ENCODE results near the gene KIR3DL3. TPM values are rescaled to one million over a fixed set of nuclear protein-coding genes. Genes with fewer than 3 reads are reported as not detected.
"Not testable (repeated sequence)": the region's sequence is repeated elsewhere in the genome, so short reads cannot be mapped to it uniquely, and the experiment has no call there.

The KIR3DL3 gene
- total and polyA plus RNA-seq, 3 donors from 2014 or later, result 0.18 TPM; not detected in 2

- no peak for DNase-seq
- Histone ChIP-seq H3K36me3 (ENCODE audit: low read depth, missing control alignments) (no peaks in the 10 kb centered on the region), H3K4me1 (no peaks in the 10 kb centered on the region), H3K27me3 (no peaks in the 10 kb centered on the region), H3K9me3 (no peaks in the 10 kb centered on the region), H3K4me3 (no peak overlapping the region), H3K27ac (no peak overlapping the region)
- TF ChIP-seq POLR2A (IDR thresholded peaks at IDR 0.05) (no peak), CTCF (IDR thresholded peaks at IDR 0.05) (no peak)
- WGBS, 2 donors, result 67 to 85% methylated on average over 3 to 11 of the region's 18 CpGs
- intact Hi-C loops (cut with DNase I; ENCODE audit: low total_unique reads), result no loop called here
Measured at GRCh38 chr19:54709212-54709948, 14.9 kb upstream of the KIR3DL3 start.

- H3K4me1 ChIP-seq; H3K27ac ChIP-seq; H3K9me3 ChIP-seq; H3K36me3 ChIP-seq (ENCODE audit: low read depth, missing control alignments); H3K27me3 ChIP-seq; intact Hi-C loops (cut with DNase I; ENCODE audit: low total_unique reads); H3K4me3 ChIP-seq; DNase-seq: not testable (repeated sequence)
- 69 to 79% methylated on average over 5 to 11 of the region's 13 CpGs for WGBS, 2 donors
Measured at GRCh38 chr19:54709956-54710355, 14.3 kb upstream of the KIR3DL3 start.

GRCh38 chr19:54724644-54725043, 402 bp downstream of the KIR3DL3 start:
- no peak overlapping the region for H3K4me3 ChIP-seq
- TF ChIP-seq POLR2A (IDR thresholded peaks at IDR 0.05), result no peak
- TF ChIP-seq CTCF (IDR thresholded peaks at IDR 0.05), result no peak
- intact Hi-C loops (cut with DNase I; ENCODE audit: low total_unique reads), result no loop called here
- no peaks in the 10 kb centered on the region for H3K27me3 ChIP-seq
- DNase-seq, result no peak
- H3K27ac ChIP-seq, result no peak overlapping the region
- H3K4me1 ChIP-seq, result no peaks in the 10 kb centered on the region
- 75 to 77% methylated on average over 3 of the region's 3 CpGs for WGBS, 2 donors
- H3K36me3 ChIP-seq (ENCODE audit: low read depth, missing control alignments), result no peaks in the 10 kb centered on the region
- H3K9me3 ChIP-seq, result no peaks in the 10 kb centered on the region

GRCh38 chr19:54725321-54725720, 1.1 kb downstream of the KIR3DL3 start:
- Histone ChIP-seq H3K27me3 (no peaks in the 10 kb centered on the region), H3K4me1 (no peaks in the 10 kb centered on the region), H3K36me3 (ENCODE audit: low read depth, missing control alignments) (no peaks in the 10 kb centered on the region), H3K4me3 (no peak overlapping the region), H3K9me3 (no peaks in the 10 kb centered on the region), H3K27ac (no peak overlapping the region)
- 85 to 87% methylated on average over 7 of the region's 7 CpGs for WGBS, 2 donors
- no peak for TF ChIP-seq POLR2A (IDR thresholded peaks at IDR 0.05)
- intact Hi-C loops (cut with DNase I; ENCODE audit: low total_unique reads), result no loop called here
- no peak for DNase-seq

- 75 to 80% methylated on average over 3 to 10 of the region's 10 CpGs for WGBS, 2 donors
Measured at GRCh38 chr19:54727562-54727961, 3.3 kb downstream of the KIR3DL3 start.

More at GRCh38 chr19:54727562-54727961, 3.3 kb downstream of the KIR3DL3 start:
- TF ChIP-seq POLR2A (IDR thresholded peaks at IDR 0.05), result no peak
- no peak for TF ChIP-seq CTCF (IDR thresholded peaks at IDR 0.05)
- H3K4me3 ChIP-seq, result no peak overlapping the region
- H3K9me3 ChIP-seq, result no peaks in the 10 kb centered on the region
- no peak overlapping the region for H3K27ac ChIP-seq
- H3K27me3 ChIP-seq, result no peaks in the 10 kb centered on the region
- H3K4me1 ChIP-seq, result no peaks in the 10 kb centered on the region
- H3K36me3 ChIP-seq (ENCODE audit: low read depth, missing control alignments), result no peaks in the 10 kb centered on the region
- intact Hi-C loops (cut with DNase I; ENCODE audit: low total_unique reads), result no loop called here
- DNase-seq, result no peak

Data from testis (tissue), 3 donors.